GM23248 (cell line): ENCODE data around the gene GCN1. TPM values are rescaled to one million over a fixed set of nuclear protein-coding genes. Genes with fewer than 3 reads are reported as not detected.

Experiments
- DNase-seq: peaks from one replicate; pipeline ENCODE4 v3.0.0-alpha.2; 2015
- H2AFZ ChIP-seq: fragments of 200-600 bp; sonication (generic); 2 replicates; pipeline ENCODE4 v1.6.1; 2016; ENCODE audit warnings: antibody characterized with exemption
- H3F3A ChIP-seq: fragments of 200-600 bp; sonication (generic); 2 replicates; pipeline ENCODE4 v1.6.1; 2016; ENCODE audit warnings: mild to moderate bottlenecking, antibody characterized with exemption, mixed run types; ENCODE audit not compliant: insufficient read depth
- H3K27ac ChIP-seq: fragments of 200-600 bp; sonication (generic); 2 replicates; pipeline ENCODE4 v1.5.1; 2016; ENCODE audit warnings: mild to moderate bottlenecking
- H3K27me3 ChIP-seq: fragments of 200-600 bp; sonication (generic); replicated peaks from 2 replicates; pipeline ENCODE4 v1.6.1; 2016; ENCODE audit warnings: mild to moderate bottlenecking; ENCODE audit not compliant: insufficient read depth
- H3K36me3 ChIP-seq: fragments of 200-600 bp; sonication (generic); 2 replicates; pipeline ENCODE4 v1.6.1; 2016; ENCODE audit warnings: low read depth, mild to moderate bottlenecking
- H3K4me1 ChIP-seq: fragments of 200-600 bp; sonication (generic); 2 replicates; pipeline ENCODE4 v1.6.1; 2016; ENCODE audit warnings: mild to moderate bottlenecking; ENCODE audit not compliant: insufficient read depth
- H3K4me2 ChIP-seq: fragments of 200-600 bp; sonication (generic); one replicate; pipeline ENCODE4 v1.6.1; 2016; ENCODE audit warnings: mild to moderate bottlenecking; ENCODE audit not compliant: unreplicated experiment
- H3K4me3 ChIP-seq: fragments of 200-600 bp; sonication (generic); 2 replicates; pipeline ENCODE4 v1.5.1; 2016; ENCODE audit warnings: mild to moderate bottlenecking
- H3K79me2 ChIP-seq: fragments of 200-600 bp; sonication (generic); 2 replicates; pipeline ENCODE4 v1.6.1; 2016; ENCODE audit warnings: mild to moderate bottlenecking; ENCODE audit not compliant: insufficient read depth
- H3K9ac ChIP-seq: fragments of 200-600 bp; sonication (generic); 2 replicates; pipeline ENCODE4 v1.6.1; 2016; ENCODE audit warnings: mild to moderate bottlenecking
- H3K9me2 ChIP-seq: fragments of 200-600 bp; sonication (generic); 2 replicates; pipeline ENCODE4 v1.6.1; 2016; ENCODE audit warnings: mixed run types, mild to moderate bottlenecking, moderate library complexity; ENCODE audit not compliant: insufficient read depth
- H3K9me3 ChIP-seq: fragments of 200-600 bp; sonication (generic); one replicate; pipeline ENCODE4 v1.6.1; 2017; ENCODE audit warnings: low read depth
- H4K20me1 ChIP-seq: fragments of 200-600 bp; sonication (generic); 2 replicates; pipeline ENCODE4 v1.6.0; 2016; ENCODE audit not compliant: insufficient read depth
- EZH2 ChIP-seq: fragments of 200-600 bp; sonication (generic); IDR thresholded peaks from 2 replicates; pipeline ENCODE4 v1.6.1; 2018; ENCODE audit warnings: antibody characterized with exemption, mild to moderate bottlenecking; ENCODE audit not compliant: insufficient read depth, poor library complexity, severe bottlenecking
- EZH2phosphoT487 ChIP-seq: fragments of 200-600 bp; sonication (generic); IDR thresholded peaks from 2 replicates; pipeline ENCODE4 v1.6.1; 2018; ENCODE audit warnings: antibody characterized with exemption, moderate library complexity, mild to moderate bottlenecking, low read depth; ENCODE audit not compliant: insufficient read depth
- WGBS, 2 experiments: methylation state at CpG; one replicate each; pipeline ENCODE4 v1.1.6; 2015 to 2017; ENCODE audit warnings: low lambda C conversion rate in 2 of 2, low coverage in 1 of 2; ENCODE audit errors: missing lambda C conversion rate in 2 of 2; 5-methylcytosine and 5-hydroxymethylcytosine counted together
- in situ Hi-C: fragments of 300-500 bp; cut with MboI; formaldehyde crosslinking; loops from 2 replicates; pipeline ENCODE4 v1.15.0; 2020
- polyA plus RNA-seq: library from polyadenylated mRNA; unstranded; fragments of >200 nt; fragmentation: Nextera tagmentation; extraction: Ambion mirVana; gene quantifications from 2 replicates; pipeline ENCODE4 v1.2.1, GENCODE V29; 2016
- total RNA-seq: library from RNA; depleted of rRNA; stranded (reverse); fragments of >200 nt; shearing (Covaris generic); gene quantifications from 2 replicates; pipeline ENCODE4 v1.2.3, GENCODE V29; 2014

Gene GCN1
- total and polyA plus RNA-seq, 2 experiments from 2014 or later, result 24.2 to 74.8 TPM

DNA sequence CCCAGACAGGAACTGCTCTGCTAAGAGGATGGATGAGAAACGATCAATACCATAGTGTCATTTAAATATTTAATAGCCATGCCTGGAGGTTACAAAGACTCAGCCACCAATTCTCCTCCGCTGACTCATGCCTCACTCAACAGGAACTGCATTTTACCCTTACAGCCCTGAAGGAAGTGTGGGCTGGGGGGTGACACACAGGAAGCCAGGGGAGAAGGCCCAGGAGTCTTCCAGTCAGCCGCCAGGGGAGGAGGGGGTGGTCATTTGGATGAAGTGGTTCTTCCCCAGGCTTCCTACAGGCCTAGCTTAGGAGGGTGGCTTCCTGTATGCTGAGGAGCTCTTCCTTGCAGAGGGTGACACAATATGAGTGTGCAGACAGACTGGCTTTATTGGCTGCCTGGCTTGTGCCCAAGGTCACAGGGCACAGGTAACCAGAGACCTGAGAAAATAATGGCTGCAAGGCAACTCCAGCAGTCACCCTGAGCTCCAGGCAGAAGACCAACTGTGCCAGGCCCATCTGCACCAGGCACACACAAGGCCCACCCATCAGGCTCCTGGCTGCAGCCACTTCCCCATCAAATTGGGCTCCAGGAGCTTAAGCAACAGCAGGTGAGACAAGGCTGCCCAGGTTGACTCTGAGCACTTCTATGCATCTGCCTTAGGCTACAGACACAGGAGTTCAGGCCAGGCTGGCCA lies 36.9 kb upstream of the GCN1 start:
- H3K36me3 ChIP-seq, result no peaks in the 10 kb centered on the region
- no peaks in the 10 kb centered on the region for H4K20me1 ChIP-seq
- H3K4me1 ChIP-seq, result peaks cover 86% of the 10 kb centered on the region
- in situ Hi-C loops, result no loop called here
- H3K9me3 ChIP-seq, result no peaks in the 10 kb centered on the region
- H3K27me3 ChIP-seq, result no peaks in the 10 kb centered on the region
- no peak overlapping the region for H2AFZ ChIP-seq
- peak overlapping the region; percentile 71 for H3K9ac ChIP-seq
- H3K4me2 ChIP-seq, result peak overlapping the region; percentile 78
- no peaks in the 10 kb centered on the region for H3K9me2 ChIP-seq
- TF ChIP-seq EZH2phosphoT487 (no peak), EZH2 (no peak)
- peak overlapping the region; percentile 59 for H3K4me3 ChIP-seq
- peak; percentile 97 for DNase-seq
- WGBS, 2 experiments, result 0% methylated on average over 3 of the region's 3 CpGs
- peak overlapping the region; percentile 98 for H3K27ac ChIP-seq
- peaks cover 82% of the 10 kb centered on the region for H3K79me2 ChIP-seq
- H3F3A ChIP-seq, result peaks cover 90% of the 10 kb centered on the region

DNA sequence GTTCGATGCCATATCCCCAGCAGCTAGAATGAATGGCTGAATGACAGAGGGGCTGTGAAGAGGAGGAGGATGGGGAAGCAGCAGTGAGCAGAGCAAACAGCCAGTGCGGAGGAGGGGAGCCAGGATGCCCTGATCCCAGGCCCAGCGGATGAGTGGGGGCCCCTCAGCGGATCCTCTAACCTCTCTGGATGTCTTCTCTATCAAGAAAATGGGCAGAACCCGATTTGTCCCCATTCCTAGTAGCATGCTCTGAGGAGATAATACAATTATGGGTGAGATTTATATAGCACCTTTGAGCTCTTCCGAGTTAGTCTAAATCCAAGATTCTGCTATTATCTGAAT lies 36.4 kb upstream of the GCN1 start:
- DNase-seq, result no peak
- peaks cover 81% of the 10 kb centered on the region for H3K4me1 ChIP-seq
- H3K4me3 ChIP-seq, result peak overlapping the region; percentile 59
- peak overlapping the region; percentile 78 for H3K4me2 ChIP-seq
- 6% methylated on average over 6 of the region's 6 CpGs for WGBS, 2 experiments
- H3K27me3 ChIP-seq, result no peaks in the 10 kb centered on the region
- peak overlapping the region; percentile 98 for H3K27ac ChIP-seq
- no peaks in the 10 kb centered on the region for H3K36me3 ChIP-seq
- in situ Hi-C loops, result no loop called here
- H2AFZ ChIP-seq, result no peak overlapping the region
- H3K9me2 ChIP-seq, result no peaks in the 10 kb centered on the region
- H3K9me3 ChIP-seq, result no peaks in the 10 kb centered on the region
- no peaks in the 10 kb centered on the region for H4K20me1 ChIP-seq
- peak overlapping the region; percentile 71 for H3K9ac ChIP-seq
- H3K79me2 ChIP-seq, result peaks cover 82% of the 10 kb centered on the region
- TF ChIP-seq EZH2 (no peak), EZH2phosphoT487 (no peak)
- H3F3A ChIP-seq, result peaks cover 88% of the 10 kb centered on the region

DNA sequence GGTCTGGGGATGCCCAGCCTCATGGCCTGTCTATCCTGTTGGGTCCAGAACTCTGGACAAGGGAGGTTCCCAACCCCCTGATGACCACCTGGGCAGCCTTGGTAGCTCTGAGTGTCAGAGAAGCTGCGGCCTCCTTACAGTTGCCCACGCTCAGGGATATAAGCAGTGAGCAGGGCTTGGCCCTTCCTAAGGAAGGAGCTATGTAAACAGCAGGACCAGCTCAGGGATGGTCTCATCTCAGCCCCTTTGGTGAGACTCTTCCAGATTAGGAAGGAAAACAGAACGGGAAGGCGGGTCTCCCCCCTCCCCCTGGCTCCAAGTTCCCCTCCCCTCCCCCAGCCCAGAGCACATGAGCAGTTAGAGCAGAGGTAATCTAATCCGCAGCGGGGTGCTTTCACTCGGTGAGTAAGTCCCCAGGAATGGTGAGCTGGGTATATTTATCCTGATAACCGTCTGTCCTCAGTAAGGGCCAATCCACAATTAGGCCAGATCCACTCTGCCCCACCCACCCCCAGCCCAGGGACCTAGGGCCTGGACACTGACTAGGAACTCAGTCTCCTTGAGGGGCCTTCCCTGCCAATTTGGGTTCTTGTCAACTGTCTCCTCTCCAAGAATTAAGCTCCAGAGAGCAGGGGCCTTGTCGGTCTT lies 35.9 kb upstream of the GCN1 start:
- Histone ChIP-seq H3K36me3 (no peaks in the 10 kb centered on the region), H4K20me1 (no peaks in the 10 kb centered on the region), H3K79me2 (peaks cover 82% of the 10 kb centered on the region), H3K9me2 (no peaks in the 10 kb centered on the region), H3K9ac (peak overlapping the region; percentile 71), H3K27ac (peak overlapping the region; percentile 98), H3K4me1 (peaks cover 76% of the 10 kb centered on the region), H3K4me3 (peak overlapping the region; percentile 59), H3K4me2 (peak overlapping the region; percentile 78), H3K9me3 (no peaks in the 10 kb centered on the region), H3K27me3 (no peaks in the 10 kb centered on the region), H3F3A (peaks cover 86% of the 10 kb centered on the region), H2AFZ (no peak overlapping the region)
- TF ChIP-seq EZH2phosphoT487, result no peak
- peak; percentile 94 for DNase-seq
- 1 to 3% methylated on average over 8 to 9 of the region's 9 CpGs for WGBS, 2 experiments
- in situ Hi-C loops, result no loop called here

DNA sequence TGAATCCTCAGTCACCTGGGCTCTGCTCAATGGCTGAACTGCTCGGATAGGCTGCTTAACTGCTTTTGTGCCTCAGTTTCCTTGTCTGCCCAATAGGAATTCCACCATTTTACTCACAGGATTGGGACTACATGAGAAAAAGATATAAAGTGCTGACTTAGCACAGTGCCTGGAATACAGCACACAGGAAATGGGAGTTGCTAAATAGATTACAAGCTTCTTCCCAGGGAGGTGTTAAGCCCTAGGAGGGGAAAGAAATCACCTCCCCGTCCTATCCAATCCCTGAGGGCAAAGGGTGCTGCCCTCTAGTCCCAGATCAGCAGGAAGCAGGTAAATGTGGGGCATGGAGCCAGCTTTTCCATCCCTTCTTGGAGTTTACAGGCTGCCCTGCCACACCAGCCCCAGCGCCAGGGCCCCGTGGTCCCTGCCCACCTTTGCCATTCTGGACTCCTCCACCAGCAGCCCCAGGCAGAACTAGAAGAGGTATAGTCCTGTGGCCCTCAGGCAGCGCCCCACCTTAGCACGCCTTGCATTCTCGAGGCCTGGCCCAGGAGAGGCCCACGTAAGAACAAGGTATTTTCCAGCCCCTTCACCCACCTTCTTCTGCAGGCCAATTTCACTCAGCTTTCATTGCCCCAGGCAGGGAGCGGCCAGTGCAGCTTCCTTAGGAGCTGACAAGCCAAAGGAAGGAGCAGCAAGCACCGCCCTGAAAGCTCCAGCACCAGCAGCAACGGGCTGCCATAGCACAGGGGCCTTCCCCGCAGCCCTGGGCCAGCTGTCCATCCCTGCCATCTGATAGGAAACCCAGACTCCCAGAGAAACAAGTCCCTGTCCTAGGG lies 35.2 kb upstream of the GCN1 start:
- peak overlapping the region; percentile 59 for H3K4me3 ChIP-seq
- H4K20me1 ChIP-seq, result no peaks in the 10 kb centered on the region

More for the DNA sequence above, 35.2 kb upstream of the GCN1 start:
- H3K4me1 ChIP-seq, result peaks cover 77% of the 10 kb centered on the region
- peaks cover 88% of the 10 kb centered on the region for H3K79me2 ChIP-seq
- no peaks in the 10 kb centered on the region for H3K9me2 ChIP-seq
- H3K27me3 ChIP-seq, result no peaks in the 10 kb centered on the region
- H3K9me3 ChIP-seq, result no peaks in the 10 kb centered on the region
- DNase-seq, result peak; percentile 60
- no peaks in the 10 kb centered on the region for H3K36me3 ChIP-seq
- H2AFZ ChIP-seq, result no peak overlapping the region
- WGBS, 2 experiments, result 32 to 35% methylated on average over 11 to 12 of the region's 12 CpGs
- no peak for TF ChIP-seq EZH2phosphoT487
- TF ChIP-seq EZH2, result no peak
- peak overlapping the region; percentile 78 for H3K4me2 ChIP-seq
- H3K27ac ChIP-seq, result peak overlapping the region; percentile 98
- peaks cover 82% of the 10 kb centered on the region for H3F3A ChIP-seq
- H3K9ac ChIP-seq, result peak overlapping the region; percentile 71
- in situ Hi-C loops, result loop anchor here (10.0 kb wide), 1 partner anchor 45 kb away; no protein-coding TSS in a partner anchor
